HFFc6 (cell line): Measurements from ENCODE around the gene SMPD3. TPM values are rescaled to one million over a fixed set of nuclear protein-coding genes. Genes with fewer than 3 reads are reported as not detected.
A peak's percentile ranks its signal among the peaks of the same experiment; 100 is the strongest.

Experiments
- DNase-seq: peaks from one replicate; pipeline ENCODE4 v3.0.0-alpha.2; 2018
- H3K27ac Mint-ChIP-seq: 2 replicates; pipeline ENCODE4 v1.8.0; 2020; ENCODE audit warnings: mild to moderate bottlenecking, mixed read lengths
- H3K27me3 Mint-ChIP-seq: 2 replicates; pipeline ENCODE4 v1.8.0; 2021; ENCODE audit warnings: mild to moderate bottlenecking, moderate library complexity, mixed read lengths; ENCODE audit not compliant: insufficient read depth
- H3K36me3 Mint-ChIP-seq: 2 replicates; pipeline ENCODE4 v1.8.0; 2021; ENCODE audit warnings: low read depth, mixed read lengths
- H3K4me1 Mint-ChIP-seq: 2 replicates; pipeline ENCODE4 v1.8.0; 2020; ENCODE audit warnings: low read depth, mixed read lengths
- H3K4me3 Mint-ChIP-seq: 2 replicates; pipeline ENCODE4 v1.8.0; 2020; ENCODE audit warnings: mild to moderate bottlenecking, moderate library complexity, mixed read lengths
- H3K9me3 Mint-ChIP-seq: 2 replicates; pipeline ENCODE4 v1.8.0; 2020; ENCODE audit warnings: mild to moderate bottlenecking, mixed read lengths
- CTCF ChIP-seq: fragments of 200-600 bp; sonication (generic); IDR thresholded peaks from 2 replicates; pipeline ENCODE4 v1.5.0; 2021; ENCODE audit warnings: antibody characterized with exemption, mild to moderate bottlenecking
- total RNA-seq, 6 experiments: library from RNA; stranded (reverse); fragmentation: NEBNext Ultra II Directional; extraction: Animal tissue kit (Norgen Biotek cat#: 25700); gene quantifications; 2 replicates in 1 of 6; 3 replicates in 5 of 6; pipeline ENCODE4 v1.2.3, GENCODE V29; 2021

The SMPD3 gene
- total RNA-seq, 6 experiments from 2014 or later, result 0.05 to 0.73 (median 0.30) TPM

GRCh38 chr16:68338326-68339119, 109.8 kb downstream of the SMPD3 start:
- Mint-ChIP-seq H3K9me3 (no peaks in the 10 kb centered on the region), H3K27ac (no peak overlapping the region), H3K4me1 (peaks cover 17% of the 10 kb centered on the region), H3K36me3 (peaks cover 30% of the 10 kb centered on the region), H3K27me3 (no peaks in the 10 kb centered on the region), H3K4me3 (no peak overlapping the region)
- TF ChIP-seq CTCF, result no peak
- DNase-seq, result no peak

GRCh38 chr16:68335175-68335574, 113.1 kb downstream of the SMPD3 start:
- no peak for TF ChIP-seq CTCF
- Mint-ChIP-seq H3K27ac (peak overlapping the region; percentile 60), H3K4me1 (peaks cover 38% of the 10 kb centered on the region), H3K9me3 (no peaks in the 10 kb centered on the region), H3K36me3 (peaks cover 26% of the 10 kb centered on the region), H3K4me3 (no peak overlapping the region), H3K27me3 (no peaks in the 10 kb centered on the region)
- DNase-seq, result no peak

GRCh38 chr16:68332411-68333121, 115.7 kb downstream of the SMPD3 start:
- Mint-ChIP-seq H3K27me3 (no peaks in the 10 kb centered on the region), H3K4me3 (peak overlapping the region; percentile 51), H3K36me3 (peaks cover 15% of the 10 kb centered on the region; the same call in 1 of the 2 replicates), H3K27ac (peak overlapping the region; percentile 85), H3K9me3 (no peaks in the 10 kb centered on the region), H3K4me1 (peaks cover 51% of the 10 kb centered on the region)
- TF ChIP-seq CTCF, result no peak
- no peak for DNase-seq

- H3K27me3 Mint-ChIP-seq, result no peaks in the 10 kb centered on the region
- H3K9me3 Mint-ChIP-seq, result no peaks in the 10 kb centered on the region
- peaks cover 15% of the 10 kb centered on the region; the same call in 1 of the 2 replicates for H3K36me3 Mint-ChIP-seq
- DNase-seq, result peak; percentile 66
- H3K4me3 Mint-ChIP-seq, result peak overlapping the region; percentile 51
- H3K4me1 Mint-ChIP-seq, result peaks cover 56% of the 10 kb centered on the region
- peak overlapping the region; percentile 85 for H3K27ac Mint-ChIP-seq
- TF ChIP-seq CTCF, result no peak
Measured at GRCh38 chr16:68331879-68332410, 116.4 kb downstream of the SMPD3 start.

DNA sequence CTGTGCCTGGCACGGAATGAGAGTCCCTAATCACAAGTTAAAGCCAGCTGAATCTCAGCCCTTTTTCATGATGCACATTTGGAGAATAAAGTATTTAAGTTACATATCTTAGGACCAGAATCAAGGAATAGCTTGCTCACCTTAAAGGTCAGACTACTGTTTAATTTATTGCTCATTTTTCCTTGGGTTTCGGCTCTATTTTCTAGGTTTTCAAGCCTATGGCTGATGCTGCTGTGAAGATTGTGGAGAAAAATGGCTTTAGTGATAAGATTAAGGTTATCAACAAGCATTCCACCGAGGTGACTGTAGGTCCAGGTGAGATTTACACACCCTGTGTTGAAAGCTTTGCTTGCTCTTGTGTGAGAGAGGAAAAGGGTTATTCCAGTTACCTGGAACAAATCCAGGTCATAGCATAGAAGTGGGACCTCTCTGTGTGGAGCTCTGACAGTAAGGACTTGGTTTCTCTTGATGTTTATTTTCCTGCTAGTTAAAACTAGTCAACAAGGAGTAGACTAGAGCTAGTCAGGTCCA, 119.4 kb downstream of the SMPD3 start:
- peak; percentile 54; the same call in 1 of the 2 replicates for TF ChIP-seq CTCF
- Mint-ChIP-seq H3K4me3 (no peak overlapping the region), H3K27ac (peak overlapping the region; percentile 25), H3K36me3 (0 out of 2 replicates have a peak, but pooled peaks cover 9% of the 10 kb centered on the region), H3K27me3 (no peaks in the 10 kb centered on the region), H3K4me1 (peaks cover 47% of the 10 kb centered on the region), H3K9me3 (no peaks in the 10 kb centered on the region)
- no peak for DNase-seq
